Breast epithelium (tissue), 3 donors: ENCODE results near the gene CSMD2.

Experiments used
- CTCF ChIP-seq, 3 donors: fragments of 450-650 bp; IDR thresholded peaks; one replicate each; pipeline ENCODE4 v1.5.1; 2016 to 2017; ENCODE audit warnings: antibody characterized with exemption in 3 of 3, mild to moderate bottlenecking in 3 of 3, moderate library complexity in 3 of 3
- POLR2A ChIP-seq: fragments of 450-650 bp; IDR thresholded peaks from one replicate; pipeline ENCODE4 v1.6.1; 2016; ENCODE audit warnings: antibody characterized with exemption, mild to moderate bottlenecking, moderate library complexity

DNA sequence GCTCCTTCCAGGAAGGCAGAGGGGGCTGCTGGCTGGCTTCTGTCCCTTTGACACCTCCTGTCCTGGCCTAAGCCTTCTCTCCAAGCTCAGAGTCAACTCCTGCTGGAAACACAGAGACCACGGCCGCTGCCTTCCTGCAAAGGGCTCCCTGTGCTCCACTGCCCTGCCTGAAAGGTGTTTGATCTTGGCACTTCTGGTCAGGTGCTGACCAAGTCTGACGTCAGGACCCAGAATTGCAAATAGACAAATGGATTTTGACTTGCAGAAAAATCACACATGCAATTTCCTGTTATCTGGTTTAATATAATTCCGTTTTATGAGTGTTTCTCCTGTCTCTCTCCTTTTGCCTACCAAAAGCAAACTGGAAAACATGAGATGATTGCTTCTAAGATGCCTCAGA is 387.7 kb downstream of the CSMD2 start:
- TF ChIP-seq POLR2A: no peak
- TF ChIP-seq CTCF (IDR thresholded peaks at IDR 0.05): no peak
